ES-I3 (cell line): Measurements from ENCODE around the gene PGRMC2.
"Not testable (repeated sequence)": the region's sequence is repeated elsewhere in the genome, so short reads cannot be mapped to it uniquely, and the experiment has no call there.

Experiments used
- H3K36me3 ChIP-seq: 2 replicates; pipeline ENCODE4 v1.6.1; 2013; ENCODE audit warnings: mild to moderate bottlenecking, low read length, control low read depth, moderate library complexity; ENCODE audit not compliant: insufficient read depth
- H3K4me1 ChIP-seq: 2 replicates; pipeline ENCODE4 v1.6.1; 2013; ENCODE audit warnings: mild to moderate bottlenecking, control low read depth, low read length; ENCODE audit not compliant: insufficient read depth
- H3K9ac ChIP-seq: 2 replicates; pipeline ENCODE4 v1.6.1; 2013; ENCODE audit warnings: low read depth, mild to moderate bottlenecking, low read length, moderate library complexity
- H3K9me3 ChIP-seq: 2 replicates; pipeline ENCODE4 v1.6.1; 2013; ENCODE audit warnings: mild to moderate bottlenecking, low read length, moderate library complexity; ENCODE audit not compliant: control insufficient read depth, insufficient read depth

PGRMC2 gene

DNA sequence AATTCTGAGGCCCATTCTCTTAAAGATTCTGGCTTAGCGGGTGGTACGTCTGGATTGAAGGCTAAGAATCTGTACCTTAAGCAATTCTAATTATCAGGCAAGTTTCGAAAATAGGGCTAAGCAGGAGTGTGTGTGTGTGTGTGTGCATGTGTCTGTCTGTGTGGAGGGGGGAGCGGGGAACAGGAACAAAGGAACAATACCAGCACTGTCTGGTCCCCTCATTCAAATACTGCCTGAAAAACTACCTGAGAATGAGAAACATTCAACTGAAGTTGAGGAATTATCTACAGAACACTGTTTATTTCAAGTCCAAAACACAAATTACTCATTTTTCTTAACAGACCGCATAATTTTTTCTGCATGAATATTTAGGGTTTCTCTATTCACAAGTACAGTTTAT, 18.6 kb downstream of the PGRMC2 start:
- Histone ChIP-seq H3K4me1 (no peaks in the 10 kb centered on the region), H3K9me3 (peaks cover 7% of the 10 kb centered on the region), H3K9ac (no peak overlapping the region), H3K36me3 (peaks cover 3% of the 10 kb centered on the region)

DNA sequence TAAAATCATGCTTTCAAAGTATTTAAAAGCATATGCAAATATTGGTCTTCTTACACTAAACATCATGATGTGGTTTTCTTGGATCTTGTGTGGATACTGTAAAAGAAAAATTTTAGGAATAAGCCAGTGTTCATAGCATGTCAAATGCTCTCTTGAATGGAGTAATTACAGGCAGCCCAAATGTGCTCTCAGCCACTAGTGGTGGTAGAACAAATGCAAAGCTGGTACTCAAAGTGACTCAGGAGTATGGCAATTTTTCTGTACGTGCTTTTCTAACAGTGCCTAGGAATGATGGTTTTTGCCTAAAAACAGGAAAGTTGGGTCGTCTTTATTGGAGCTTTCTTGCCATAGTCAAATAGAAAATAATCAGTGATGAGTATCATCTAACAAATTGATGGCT, 19.9 kb downstream of the PGRMC2 start:
- Histone ChIP-seq H3K36me3 (peaks cover 3% of the 10 kb centered on the region), H3K9ac (no peak overlapping the region), H3K9me3 (peaks cover 7% of the 10 kb centered on the region), H3K4me1 (no peaks in the 10 kb centered on the region)

DNA sequence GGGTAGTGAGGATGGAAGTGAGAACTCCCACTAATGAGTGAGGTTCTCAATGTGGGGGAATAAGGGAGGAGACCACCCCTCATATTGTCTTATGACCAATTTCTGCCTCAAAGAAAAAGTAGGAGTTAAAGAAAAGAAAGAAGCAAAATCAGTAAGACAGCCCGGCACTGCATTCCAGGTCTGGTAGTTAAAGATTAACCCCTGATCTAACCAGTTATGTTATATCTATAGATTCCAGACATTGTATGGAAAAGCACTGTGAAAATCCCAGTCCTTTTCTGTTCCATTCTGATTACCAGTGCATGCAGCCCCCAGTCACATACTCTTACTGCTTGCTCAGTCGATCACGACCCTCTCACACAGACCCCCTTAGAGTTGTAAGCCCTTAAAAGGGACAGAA, 20.4 kb downstream of the PGRMC2 start:
- not testable (repeated sequence) for H3K9ac ChIP-seq, H3K4me1 ChIP-seq, H3K36me3 ChIP-seq, H3K9me3 ChIP-seq

DNA sequence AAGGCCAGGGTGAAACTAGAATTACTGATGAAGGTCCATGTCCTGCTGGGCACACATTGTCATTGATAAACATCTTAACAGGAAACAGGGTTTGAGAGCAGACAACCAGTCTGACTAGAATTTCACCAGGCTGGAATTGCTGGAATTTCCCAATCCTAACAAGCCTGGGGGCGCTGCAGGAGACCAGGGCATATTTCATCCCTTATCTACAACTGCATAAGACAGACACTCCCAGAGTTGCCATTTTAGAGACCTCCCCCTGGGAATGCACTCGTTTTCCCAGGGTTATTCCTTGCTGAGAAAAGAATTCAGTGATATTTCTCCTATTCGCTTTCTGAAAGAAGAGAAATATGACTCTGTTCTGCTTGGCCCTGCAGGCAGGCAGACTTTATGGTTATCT, 22.1 kb downstream of the PGRMC2 start:
- H3K9ac ChIP-seq, H3K4me1 ChIP-seq, H3K36me3 ChIP-seq, H3K9me3 ChIP-seq: not testable (repeated sequence)

GRCh38 chr4:128259889-128260288, 27.7 kb downstream of the PGRMC2 start:
- H3K9ac ChIP-seq, H3K36me3 ChIP-seq, H3K9me3 ChIP-seq, H3K4me1 ChIP-seq: not testable (repeated sequence)

GRCh38 chr4:128258166-128258565, 29.4 kb downstream of the PGRMC2 start:
- H3K4me1 ChIP-seq, H3K9me3 ChIP-seq, H3K36me3 ChIP-seq, H3K9ac ChIP-seq: not testable (repeated sequence)

- Histone ChIP-seq H3K9ac (no peak overlapping the region), H3K9me3 (peaks cover 4% of the 10 kb centered on the region), H3K4me1 (no peaks in the 10 kb centered on the region), H3K36me3 (no peaks in the 10 kb centered on the region)
Measured at GRCh38 chr4:128256539-128256938, 31.1 kb downstream of the PGRMC2 start.

DNA sequence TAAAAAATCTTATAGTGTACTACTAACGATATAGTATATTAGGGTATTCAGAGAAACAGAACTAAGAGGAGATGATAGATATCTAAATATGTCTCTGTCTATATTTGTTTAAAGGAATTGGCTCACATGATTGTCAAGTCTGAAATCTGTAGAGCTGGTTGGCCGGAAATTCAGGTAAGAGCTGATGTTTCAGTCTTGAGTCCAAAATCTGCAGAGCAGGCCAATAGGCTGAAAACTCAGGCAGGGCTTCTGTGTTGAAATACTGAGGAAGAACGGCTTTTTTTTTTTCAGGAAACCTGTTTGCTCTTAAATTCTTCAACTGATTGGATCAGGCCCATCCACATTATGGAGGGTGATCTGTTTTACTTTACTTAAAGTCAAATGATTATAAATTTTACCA, 31.7 kb downstream of the PGRMC2 start:
- Histone ChIP-seq H3K4me1 (no peaks in the 10 kb centered on the region), H3K36me3 (no peaks in the 10 kb centered on the region), H3K9me3 (peaks cover 5% of the 10 kb centered on the region), H3K9ac (no peak overlapping the region)

DNA sequence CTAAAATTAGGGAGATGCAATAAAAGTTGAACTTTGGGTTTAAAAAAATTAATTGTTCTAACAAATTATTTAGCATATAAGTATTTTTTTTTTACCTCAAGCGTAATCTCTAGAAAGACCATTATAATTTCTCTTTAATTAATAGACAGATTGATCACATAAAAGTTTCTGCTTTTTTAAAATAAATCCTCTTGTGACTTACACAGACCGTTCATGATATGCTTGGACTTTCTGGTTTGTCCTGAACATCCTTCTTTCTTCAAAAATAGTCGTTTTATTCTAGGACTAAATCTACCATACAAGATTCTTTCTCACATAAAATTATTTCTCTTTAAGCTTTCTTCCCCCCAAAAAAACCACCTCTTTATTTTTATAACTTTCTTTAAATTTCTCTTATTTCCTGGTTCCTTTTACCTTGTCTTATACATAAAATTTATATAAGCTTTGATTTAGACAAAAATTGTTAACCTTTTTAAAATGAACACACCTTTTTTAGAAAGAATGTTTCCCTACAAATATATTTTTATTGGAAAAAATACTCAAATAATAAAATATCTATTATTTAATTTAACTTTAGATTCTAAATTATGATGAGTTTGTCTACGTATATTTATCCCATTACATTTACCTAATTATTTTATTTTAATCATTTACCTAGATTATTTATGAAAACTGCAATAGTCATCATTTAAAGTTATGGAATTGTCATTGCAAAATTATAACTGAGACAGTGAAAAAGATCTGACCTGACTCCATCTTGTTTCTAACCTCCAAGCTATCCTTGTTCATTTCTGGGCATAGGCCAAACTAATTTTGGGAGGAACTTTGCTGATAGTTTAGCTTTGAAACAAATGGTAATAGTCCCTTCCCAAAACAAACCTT, 37.6 kb downstream of the PGRMC2 start:
- Histone ChIP-seq H3K9ac (no peak overlapping the region), H3K36me3 (no peaks in the 10 kb centered on the region), H3K4me1 (no peaks in the 10 kb centered on the region), H3K9me3 (peaks cover 23% of the 10 kb centered on the region)

DNA sequence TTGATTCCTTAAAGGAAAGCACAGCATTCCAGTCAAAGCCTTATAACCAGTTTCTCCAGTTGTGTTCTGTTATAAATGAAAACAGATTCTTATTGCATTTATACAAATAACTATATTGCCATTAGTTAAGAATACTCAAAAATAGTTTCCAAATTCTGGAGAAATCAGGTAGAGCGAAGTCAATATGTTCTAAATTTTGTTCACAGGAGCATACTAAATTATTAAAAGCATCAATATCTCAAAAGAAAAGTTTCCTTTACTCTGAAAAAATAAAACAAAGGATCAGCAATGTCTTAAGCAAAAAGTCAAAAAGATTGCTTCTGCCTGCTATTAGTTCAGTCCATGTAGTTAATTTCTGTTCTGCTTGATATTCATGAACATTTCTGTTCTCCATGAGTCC, 39.7 kb downstream of the PGRMC2 start:
- H3K9ac ChIP-seq, result no peak overlapping the region
- H3K9me3 ChIP-seq, result peaks cover 27% of the 10 kb centered on the region
- H3K36me3 ChIP-seq, result no peaks in the 10 kb centered on the region
- H3K4me1 ChIP-seq, result no peaks in the 10 kb centered on the region

GRCh38 chr4:128245391-128245790, 42.2 kb downstream of the PGRMC2 start:
- peaks cover 21% of the 10 kb centered on the region for H3K9me3 ChIP-seq
- H3K9ac ChIP-seq, H3K36me3 ChIP-seq, H3K4me1 ChIP-seq: not testable (repeated sequence)

DNA sequence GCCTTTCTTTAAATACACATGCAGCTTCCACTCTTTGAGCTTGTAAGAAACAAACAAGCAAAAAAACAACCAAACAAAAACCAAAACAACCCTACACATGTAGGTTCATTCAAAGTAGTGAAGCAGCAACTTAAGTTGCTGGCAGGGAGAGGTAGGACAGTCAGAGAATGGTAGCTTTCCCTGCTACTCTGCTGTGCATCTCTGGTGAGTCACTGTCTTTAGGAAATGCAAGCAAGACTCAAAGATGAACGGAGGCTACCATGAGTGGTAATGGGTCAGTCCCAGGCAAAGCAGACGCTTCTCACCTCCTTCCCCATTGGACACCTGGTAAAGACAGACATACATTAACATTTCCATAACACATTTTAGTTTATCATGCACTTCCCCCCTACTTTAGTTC, 43.2 kb downstream of the PGRMC2 start:
- no peak overlapping the region for H3K9ac ChIP-seq
- H3K4me1 ChIP-seq, result no peaks in the 10 kb centered on the region
- H3K9me3 ChIP-seq, result peaks cover 21% of the 10 kb centered on the region
- H3K36me3 ChIP-seq, result no peaks in the 10 kb centered on the region; the same call in 1 of the 2 replicates

- H3K36me3 ChIP-seq, result no peaks in the 10 kb centered on the region; the same call in none of the 2 replicates
Measured at GRCh38 chr4:128242601-128243000, 45.0 kb downstream of the PGRMC2 start.

DNA sequence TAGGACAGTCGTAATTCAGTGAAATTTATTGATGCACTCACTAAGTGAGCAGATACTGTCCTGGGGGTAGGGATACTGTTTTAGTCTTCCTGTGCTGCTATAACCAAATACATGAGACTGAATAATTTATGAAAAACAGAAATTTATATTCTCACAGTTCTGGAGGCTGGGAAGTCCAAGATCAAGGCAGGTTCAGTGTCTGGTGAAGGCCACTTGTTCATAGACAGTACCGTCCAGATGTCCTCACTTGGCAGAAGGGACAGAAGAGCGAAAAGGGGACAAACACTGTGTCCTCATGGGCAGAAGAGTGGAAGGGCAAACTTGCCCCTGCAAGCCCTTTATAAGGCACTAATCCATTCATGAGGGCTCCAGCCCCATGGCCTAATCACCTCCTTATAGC, 45.6 kb downstream of the PGRMC2 start:
- Histone ChIP-seq H3K4me1 (no peaks in the 10 kb centered on the region), H3K36me3 (no peaks in the 10 kb centered on the region; the same call in none of the 2 replicates), H3K9me3 (peaks cover 12% of the 10 kb centered on the region), H3K9ac (no peak overlapping the region)

More at GRCh38 chr4:128242601-128243000, 45.0 kb downstream of the PGRMC2 start:
- Histone ChIP-seq H3K9me3 (peaks cover 14% of the 10 kb centered on the region), H3K4me1 (no peaks in the 10 kb centered on the region), H3K9ac (no peak overlapping the region)

GRCh38 chr4:128241425-128241913, 46.1 kb downstream of the PGRMC2 start:
- Histone ChIP-seq H3K36me3 (no peaks in the 10 kb centered on the region; the same call in none of the 2 replicates), H3K9ac (no peak overlapping the region)

More at GRCh38 chr4:128241425-128241913, 46.1 kb downstream of the PGRMC2 start:
- peaks cover 8% of the 10 kb centered on the region for H3K9me3 ChIP-seq
- H3K4me1 ChIP-seq, result no peaks in the 10 kb centered on the region
